MM.1S (cell line): Measurements from ENCODE around the gene RPS10.

Experiments
- DNase-seq: peaks from one replicate; pipeline ENCODE4 v3.0.0-alpha.2; 2015
- H2AFZ ChIP-seq: fragments of 300-600 bp; sonication (generic); 2 replicates; pipeline ENCODE4 v1.6.0; 2016; ENCODE audit warnings: antibody characterized with exemption, low read length
- H3F3A ChIP-seq: fragments of 300-600 bp; sonication (generic); 2 replicates; pipeline ENCODE4 v1.6.1; 2016; ENCODE audit warnings: mild to moderate bottlenecking, antibody characterized with exemption, low read length, moderate library complexity, mixed read lengths; ENCODE audit not compliant: insufficient read depth
- H3K27ac ChIP-seq: fragments of 300-600 bp; sonication (generic); 2 replicates; pipeline ENCODE4 v1.5.1; 2016; ENCODE audit warnings: mild to moderate bottlenecking, low read length
- H3K27me3 ChIP-seq: fragments of 300-600 bp; sonication (generic); replicated peaks from 2 replicates; pipeline ENCODE4 v1.6.0; 2016; ENCODE audit warnings: low read length; ENCODE audit not compliant: insufficient read depth
- H3K36me3 ChIP-seq: fragments of 300-600 bp; sonication (generic); replicated peaks from 2 replicates; pipeline ENCODE4 v1.6.1; 2016; ENCODE audit warnings: mild to moderate bottlenecking, low read length, mixed read lengths; ENCODE audit not compliant: insufficient read depth
- H3K4me1 ChIP-seq: fragments of 300-600 bp; sonication (generic); 2 replicates; pipeline ENCODE4 v1.6.1; 2016; ENCODE audit warnings: low read length, mixed read lengths
- H3K4me2 ChIP-seq: fragments of 300-600 bp; sonication (generic); 2 replicates; pipeline ENCODE4 v1.6.0; 2016; ENCODE audit warnings: low read depth, low read length
- H3K4me3 ChIP-seq: fragments of 300-600 bp; sonication (generic); 2 replicates; pipeline ENCODE4 v1.5.1; 2016; ENCODE audit warnings: low read length, mixed read lengths
- H3K79me2 ChIP-seq: fragments of 300-600 bp; sonication (generic); 2 replicates; pipeline ENCODE4 v1.6.1; 2016; ENCODE audit warnings: mixed run types, low read length, mixed read lengths
- H3K9ac ChIP-seq: fragments of 300-600 bp; sonication (generic); 2 replicates; pipeline ENCODE4 v1.6.1; 2016; ENCODE audit warnings: low read length, mixed read lengths
- H3K9me2 ChIP-seq: fragments of 300-600 bp; sonication (generic); replicated peaks from 2 replicates; pipeline ENCODE4 v1.6.1; 2016; ENCODE audit warnings: mild to moderate bottlenecking, low read length, mixed read lengths; ENCODE audit not compliant: insufficient read depth
- H3K9me3 ChIP-seq: fragments of 300-600 bp; sonication (generic); replicated peaks from 2 replicates; pipeline ENCODE4 v1.6.1; 2016; ENCODE audit warnings: mild to moderate bottlenecking, low read length, mixed read lengths; ENCODE audit not compliant: insufficient read depth
- H4K20me1 ChIP-seq: fragments of 300-600 bp; sonication (generic); 2 replicates; pipeline ENCODE4 v1.6.1; 2016; ENCODE audit warnings: mild to moderate bottlenecking, low read length, moderate library complexity, mixed read lengths; ENCODE audit not compliant: insufficient read depth
- EZH2 ChIP-seq: fragments of 300-600 bp; sonication (generic); optimal IDR thresholded peaks from 2 replicates; pipeline ENCODE3; 2017; ENCODE audit warnings: low read depth, mild to moderate bottlenecking, antibody characterized with exemption, low read length, mixed read lengths
- EZH2phosphoT487 ChIP-seq: fragments of 300-600 bp; sonication (generic); IDR thresholded peaks from 2 replicates; pipeline ENCODE4 v1.6.1; 2018; ENCODE audit warnings: antibody characterized with exemption, low read length
- TF ChIP-seq, protein P1 (sequence below): fragments of 300-600 bp; sonication (generic); IDR thresholded peaks from 2 replicates; pipeline ENCODE4 v1.5.1; 2016; ENCODE audit warnings: antibody characterized with exemption, low read length, mixed read lengths

Gene RPS10

DNA sequence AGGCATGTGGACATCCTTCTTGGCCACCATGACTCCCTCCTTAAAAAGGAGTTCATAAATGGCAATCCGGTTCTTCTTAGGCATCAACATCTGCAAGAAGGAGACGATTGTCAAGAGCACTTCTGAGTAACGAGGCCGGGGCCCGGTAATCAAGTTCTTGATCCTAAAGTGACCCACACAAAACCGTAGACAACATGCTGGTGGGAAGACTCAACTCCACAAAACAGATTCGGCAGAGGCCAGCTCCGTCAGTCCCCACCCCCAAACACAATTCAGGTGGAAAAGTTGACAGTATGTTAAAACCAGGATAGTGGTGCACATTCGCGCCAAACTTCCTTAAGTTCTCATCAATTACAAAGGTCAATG, 754 bp downstream of the RPS10 start:
- peak overlapping the region; percentile 82 for H3K4me2 ChIP-seq
- H3K9me2 ChIP-seq, result no peaks in the 10 kb centered on the region
- peaks cover 10% of the 10 kb centered on the region for H3K4me1 ChIP-seq
- H3K9ac ChIP-seq, result peak overlapping the region; percentile 98
- no peak for TF ChIP-seq EZH2
- TF ChIP-seq EZH2phosphoT487, result no peak
- TF ChIP-seq, protein P1, sequence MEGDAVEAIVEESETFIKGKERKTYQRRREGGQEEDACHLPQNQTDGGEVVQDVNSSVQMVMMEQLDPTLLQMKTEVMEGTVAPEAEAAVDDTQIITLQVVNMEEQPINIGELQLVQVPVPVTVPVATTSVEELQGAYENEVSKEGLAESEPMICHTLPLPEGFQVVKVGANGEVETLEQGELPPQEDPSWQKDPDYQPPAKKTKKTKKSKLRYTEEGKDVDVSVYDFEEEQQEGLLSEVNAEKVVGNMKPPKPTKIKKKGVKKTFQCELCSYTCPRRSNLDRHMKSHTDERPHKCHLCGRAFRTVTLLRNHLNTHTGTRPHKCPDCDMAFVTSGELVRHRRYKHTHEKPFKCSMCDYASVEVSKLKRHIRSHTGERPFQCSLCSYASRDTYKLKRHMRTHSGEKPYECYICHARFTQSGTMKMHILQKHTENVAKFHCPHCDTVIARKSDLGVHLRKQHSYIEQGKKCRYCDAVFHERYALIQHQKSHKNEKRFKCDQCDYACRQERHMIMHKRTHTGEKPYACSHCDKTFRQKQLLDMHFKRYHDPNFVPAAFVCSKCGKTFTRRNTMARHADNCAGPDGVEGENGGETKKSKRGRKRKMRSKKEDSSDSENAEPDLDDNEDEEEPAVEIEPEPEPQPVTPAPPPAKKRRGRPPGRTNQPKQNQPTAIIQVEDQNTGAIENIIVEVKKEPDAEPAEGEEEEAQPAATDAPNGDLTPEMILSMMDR, result no peak
- H3F3A ChIP-seq, result no peaks in the 10 kb centered on the region
- DNase-seq, result no peak
- peaks cover 52% of the 10 kb centered on the region for H3K79me2 ChIP-seq
- H4K20me1 ChIP-seq, result peaks cover 3% of the 10 kb centered on the region; the same call in 1 of the 2 replicates
- peaks cover 14% of the 10 kb centered on the region; the same call in 1 of the 2 replicates for H3K36me3 ChIP-seq
- peak overlapping the region; percentile 32; the same call in 1 of the 2 replicates for H2AFZ ChIP-seq
- H3K4me3 ChIP-seq, result peak overlapping the region; percentile 94
- peak overlapping the region; percentile 38; the same call in 1 of the 2 replicates for H3K27ac ChIP-seq
- no peaks in the 10 kb centered on the region for H3K27me3 ChIP-seq
- no peaks in the 10 kb centered on the region for H3K9me3 ChIP-seq

DNA sequence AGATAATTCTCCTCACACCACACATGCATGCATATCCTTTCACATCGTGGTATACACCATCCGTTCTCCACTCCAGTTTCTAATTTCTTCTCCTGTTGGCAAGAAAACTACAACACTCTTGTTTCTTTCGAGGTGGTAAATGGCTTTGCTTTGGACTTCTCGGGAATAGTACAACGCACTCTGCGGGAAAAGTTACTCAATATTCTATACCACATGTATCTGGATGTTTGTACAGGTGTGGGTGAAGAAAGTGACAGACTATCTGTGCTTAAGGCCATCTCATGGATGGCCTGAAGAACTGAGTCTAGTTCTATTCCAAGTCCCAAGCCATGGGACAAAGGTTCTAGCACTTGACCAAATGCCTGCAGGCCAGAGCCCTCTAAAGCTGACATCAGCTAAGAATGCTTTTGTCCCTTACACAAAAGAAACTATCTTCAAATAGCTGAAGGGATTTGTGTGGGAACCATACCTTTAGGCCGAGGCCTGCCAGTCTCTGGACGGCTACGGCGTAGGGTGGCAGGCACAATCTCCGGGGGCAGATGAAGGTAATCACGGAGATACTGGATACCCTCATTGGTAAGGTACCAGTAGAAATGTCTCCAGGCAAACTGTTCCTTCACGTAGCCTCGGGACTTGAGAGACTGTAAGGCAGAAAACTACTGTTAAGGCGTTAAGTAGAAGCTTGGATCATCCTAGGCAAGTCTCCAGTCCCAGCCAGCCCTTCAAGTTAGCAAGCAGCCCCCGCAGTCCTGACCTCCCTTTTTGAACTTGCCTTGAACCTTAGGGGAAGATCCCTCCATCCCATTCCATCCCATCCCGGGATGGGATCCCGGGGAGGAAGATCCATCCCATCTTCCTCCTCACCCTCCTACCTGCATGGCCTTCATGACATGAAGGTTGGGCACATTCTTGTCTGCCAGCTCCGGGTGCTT, 1.4 kb downstream of the RPS10 start:
- H4K20me1 ChIP-seq, result peaks cover 3% of the 10 kb centered on the region; the same call in 1 of the 2 replicates
- H3K27me3 ChIP-seq, result no peaks in the 10 kb centered on the region
- H3K9me2 ChIP-seq, result no peaks in the 10 kb centered on the region
- DNase-seq, result no peak
- H3K9me3 ChIP-seq, result no peaks in the 10 kb centered on the region
- peak overlapping the region; percentile 98 for H3K9ac ChIP-seq
- H3K4me3 ChIP-seq, result peak overlapping the region; percentile 94
- H3K4me1 ChIP-seq, result peaks cover 10% of the 10 kb centered on the region
- H3F3A ChIP-seq, result peaks cover 3% of the 10 kb centered on the region; the same call in 1 of the 2 replicates
- H2AFZ ChIP-seq, result no peak overlapping the region
- TF ChIP-seq, protein P1, result no peak
- TF ChIP-seq EZH2 (no peak), EZH2phosphoT487 (no peak)
- H3K27ac ChIP-seq, result no peak overlapping the region
- H3K4me2 ChIP-seq, result peak overlapping the region; percentile 82
- peaks cover 19% of the 10 kb centered on the region; the same call in 1 of the 2 replicates for H3K36me3 ChIP-seq
- peaks cover 59% of the 10 kb centered on the region for H3K79me2 ChIP-seq

DNA sequence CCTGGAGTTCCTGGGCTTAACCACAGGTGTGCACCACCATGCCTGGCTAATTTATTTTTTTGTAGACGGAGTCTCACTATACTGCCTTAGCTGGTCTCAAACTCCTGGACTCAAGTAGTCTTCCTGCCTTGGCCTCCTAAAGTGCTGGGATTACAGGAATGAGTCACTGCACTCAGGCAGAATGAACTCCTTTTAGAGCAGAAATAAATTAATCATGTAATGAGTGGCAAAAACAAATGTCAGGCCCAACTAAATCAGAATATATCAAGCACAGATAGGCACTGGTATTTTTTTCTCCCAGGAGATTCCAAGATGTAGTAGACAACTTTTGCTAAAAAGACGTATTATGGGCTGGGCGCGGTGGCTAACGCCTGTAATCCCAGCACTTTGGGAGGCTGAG, 2.6 kb downstream of the RPS10 start:
- Histone ChIP-seq H3K36me3 (peaks cover 23% of the 10 kb centered on the region; the same call in 1 of the 2 replicates), H3K4me3 (no peak overlapping the region), H3K27me3 (no peaks in the 10 kb centered on the region), H3K9me3 (no peaks in the 10 kb centered on the region), H3K9ac (no peak overlapping the region), H3K4me2 (no peak overlapping the region), H2AFZ (no peak overlapping the region), H3K4me1 (peaks cover 10% of the 10 kb centered on the region), H3F3A (peaks cover 6% of the 10 kb centered on the region; the same call in 1 of the 2 replicates), H3K79me2 (peaks cover 63% of the 10 kb centered on the region), H3K9me2 (no peaks in the 10 kb centered on the region), H3K27ac (no peak overlapping the region), H4K20me1 (peaks cover 7% of the 10 kb centered on the region)
- DNase-seq, result no peak
- TF ChIP-seq, protein P1, result no peak
- TF ChIP-seq EZH2phosphoT487, result no peak
- TF ChIP-seq EZH2, result no peak
